ENCODE data around the gene ACER2.
"Not testable (repeated sequence)": the region's sequence is repeated elsewhere in the genome, so short reads cannot be mapped to it uniquely, and the experiment has no call there.

DNA sequence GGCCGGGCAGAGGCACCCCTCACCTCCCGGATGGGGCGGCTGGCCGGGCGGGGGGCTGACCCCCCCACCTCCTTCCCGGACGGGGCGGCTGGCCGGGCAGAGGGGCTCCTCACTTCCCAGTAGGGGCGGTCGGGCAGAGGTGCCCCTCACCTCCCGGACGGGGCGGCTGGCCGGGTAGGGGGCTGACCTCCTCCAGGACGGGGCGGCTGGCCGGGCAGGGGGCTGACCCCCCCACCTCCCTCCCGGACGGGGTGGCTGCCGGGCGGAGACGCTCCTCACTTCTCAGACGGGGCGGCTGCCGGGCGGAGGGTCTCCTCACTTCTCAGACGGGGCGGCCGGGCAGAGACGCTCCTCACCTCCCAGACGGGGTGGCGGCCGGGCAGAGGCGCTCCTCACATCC, 24.9 kb downstream of the ACER2 start:
- not testable (repeated sequence) for TF ChIP-seq TARDBP (IDR thresholded peaks at IDR 0.05); L3MBTL2 (conservative IDR thresholded peaks at IDR 0.05); ZNF384 (IDR thresholded peaks at IDR 0.05); ELF4 (IDR thresholded peaks at IDR 0.05); CTBP1 (IDR thresholded peaks at IDR 0.05; ENCODE audit: borderline replicate concordance); SP1 (IDR thresholded peaks at IDR 0.05); FOXA1 (IDR thresholded peaks at IDR 0.05); NFRKB (IDR thresholded peaks at IDR 0.05); LEF1 (IDR thresholded peaks at IDR 0.05; ENCODE audit: borderline replicate concordance); SUZ12 (IDR thresholded peaks at IDR 0.05); HDGF (IDR thresholded peaks at IDR 0.05; ENCODE audit: borderline replicate concordance); FOXM1 (IDR thresholded peaks at IDR 0.05; ENCODE audit: borderline replicate concordance); BHLHE40 (IDR thresholded peaks at IDR 0.05; ENCODE audit: borderline replicate concordance)
- TF ChIP-seq, protein P1, sequence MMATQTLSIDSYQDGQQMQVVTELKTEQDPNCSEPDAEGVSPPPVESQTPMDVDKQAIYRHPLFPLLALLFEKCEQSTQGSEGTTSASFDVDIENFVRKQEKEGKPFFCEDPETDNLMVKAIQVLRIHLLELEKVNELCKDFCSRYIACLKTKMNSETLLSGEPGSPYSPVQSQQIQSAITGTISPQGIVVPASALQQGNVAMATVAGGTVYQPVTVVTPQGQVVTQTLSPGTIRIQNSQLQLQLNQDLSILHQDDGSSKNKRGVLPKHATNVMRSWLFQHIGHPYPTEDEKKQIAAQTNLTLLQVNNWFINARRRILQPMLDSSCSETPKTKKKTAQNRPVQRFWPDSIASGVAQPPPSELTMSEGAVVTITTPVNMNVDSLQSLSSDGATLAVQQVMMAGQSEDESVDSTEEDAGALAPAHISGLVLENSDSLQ (IDR thresholded peaks at IDR 0.05) = not testable (repeated sequence)

Measured in HEK293T (cell line).